ENCODE results near the gene CPT1B. TPM values are rescaled to one million over a fixed set of nuclear protein-coding genes. Genes with fewer than 3 reads are reported as not detected.
A peak's percentile ranks its signal among the peaks of the same experiment; 100 is the strongest.

Gene CPT1B
- total and polyA plus RNA-seq, 2 of the 4 experiments (the other 2 are of a cell fraction) = 0.36 to 1.8 TPM

DNA sequence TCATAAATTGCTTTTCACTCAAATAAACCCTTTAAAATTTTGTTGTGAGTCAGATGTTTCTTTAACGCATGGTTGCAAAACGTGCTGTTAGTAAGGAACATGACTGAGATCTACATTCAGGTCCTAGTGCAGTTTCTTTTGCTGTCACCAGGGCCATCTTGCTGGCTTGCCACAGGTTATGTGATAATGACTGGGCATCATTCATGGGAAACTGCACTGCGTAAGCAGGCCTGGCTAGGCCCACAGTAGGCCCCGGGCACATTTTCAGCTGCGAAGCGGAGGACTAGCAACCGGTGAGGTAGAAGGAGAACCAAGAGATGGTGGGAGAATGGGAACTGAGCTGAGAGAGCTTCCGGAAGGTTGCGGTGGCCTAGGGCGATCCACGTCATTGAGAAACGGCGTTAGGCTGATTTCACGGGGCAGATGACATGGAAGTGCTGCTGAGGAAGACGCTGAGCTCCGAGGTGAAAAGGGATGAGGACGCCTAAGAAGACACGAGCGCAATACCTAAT is 35.8 kb downstream of the CPT1B start:
- dilution Hi-C loops (cut with HindIII; ENCODE audit: low sequenced_read_pairs, unreplicated experiment) = no loop called here
- ATAC-seq (ENCODE audit: low read depth) (no peak), DNase-seq (no peak)
- no peak overlapping the region for H3K56ac ChIP-seq (ENCODE audit: extremely low read depth, insufficient read depth, low read length)
- no peak overlapping the region; the same call in 1 of the 2 replicates for H3K4ac ChIP-seq (ENCODE audit: low read depth, low read length)
- 88% methylated on average over 11 of the region's 19 CpGs; no CpG with 5 or more reads in 1 of the 2 experiments for WGBS, 2 experiments (ENCODE audit: extremely low coverage in 2 of 2, insufficient read length in 1 of 2)
- H2AK9ac ChIP-seq (replicated peaks; ENCODE audit: low read depth, low read length, poor library complexity) = no peak overlapping the region
- no peak overlapping the region for H3K4me2 ChIP-seq (ENCODE audit: low read depth, low read length)
- H2BK5ac ChIP-seq (ENCODE audit: low read depth, low read length, poor library complexity, severe bottlenecking) = no peak overlapping the region
- intact Hi-C loops (cut with micrococcal nuclease) = no loop called here
- H3K36me3 ChIP-seq (ENCODE audit: control insufficient read depth, insufficient read depth, low read length) = no peaks in the 10 kb centered on the region
- H2BK20ac ChIP-seq (ENCODE audit: low read depth, low read length) = no peak overlapping the region
- peaks cover 7% of the 10 kb centered on the region for H3K9me1 ChIP-seq (ENCODE audit: insufficient read depth, low read length)
- no peak overlapping the region for H4K8ac ChIP-seq (ENCODE audit: low read depth in 2 of 2, low read length in 2 of 2)
- no peak overlapping the region for H3K14ac ChIP-seq (replicated peaks; ENCODE audit: low read depth, low read length)
- H3K9me3 ChIP-seq (ENCODE audit: control insufficient read depth, insufficient read depth, low read length) = no peaks in the 10 kb centered on the region
- H4K91ac ChIP-seq (ENCODE audit: insufficient read depth, low read depth, low read length) = no peak overlapping the region
- ChIA-PET CTCF (interaction anchor here (0.6 kb wide), 1 partner anchor 14 kb away, joined by 3 read pairs; no protein-coding TSS in a partner anchor), POLR2A (ENCODE audit: unreplicated experiment) (no interaction called here)
- no peak for TF ChIP-seq CEBPB (IDR thresholded peaks at IDR 0.05; ENCODE audit: low read depth, low read length)
- no peak for TF ChIP-seq MAZ (IDR thresholded peaks at IDR 0.05; ENCODE audit: borderline replicate concordance, low read depth, low read length)
- no peak for TF ChIP-seq MXI1 (IDR thresholded peaks at IDR 0.05; ENCODE audit: borderline replicate concordance, low read depth, low read length)
- TF ChIP-seq FOS (IDR thresholded peaks at IDR 0.05; ENCODE audit: low read depth, low read length) = no peak
- no peak for TF ChIP-seq MAFK (IDR thresholded peaks at IDR 0.05; ENCODE audit: low read depth, low read length)
- TF ChIP-seq, protein P1, sequence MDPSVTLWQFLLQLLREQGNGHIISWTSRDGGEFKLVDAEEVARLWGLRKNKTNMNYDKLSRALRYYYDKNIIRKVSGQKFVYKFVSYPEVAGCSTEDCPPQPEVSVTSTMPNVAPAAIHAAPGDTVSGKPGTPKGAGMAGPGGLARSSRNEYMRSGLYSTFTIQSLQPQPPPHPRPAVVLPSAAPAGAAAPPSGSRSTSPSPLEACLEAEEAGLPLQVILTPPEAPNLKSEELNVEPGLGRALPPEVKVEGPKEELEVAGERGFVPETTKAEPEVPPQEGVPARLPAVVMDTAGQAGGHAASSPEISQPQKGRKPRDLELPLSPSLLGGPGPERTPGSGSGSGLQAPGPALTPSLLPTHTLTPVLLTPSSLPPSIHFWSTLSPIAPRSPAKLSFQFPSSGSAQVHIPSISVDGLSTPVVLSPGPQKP (IDR thresholded peaks at IDR 0.05; ENCODE audit: borderline replicate concordance, low read depth, low read length) = no peak
- TF ChIP-seq CHD1 (IDR thresholded peaks at IDR 0.05; ENCODE audit: low read depth, low read length) = no peak
- no peak for TF ChIP-seq BHLHE40 (IDR thresholded peaks at IDR 0.05; ENCODE audit: low read depth, low read length)
- TF ChIP-seq, protein P2, sequence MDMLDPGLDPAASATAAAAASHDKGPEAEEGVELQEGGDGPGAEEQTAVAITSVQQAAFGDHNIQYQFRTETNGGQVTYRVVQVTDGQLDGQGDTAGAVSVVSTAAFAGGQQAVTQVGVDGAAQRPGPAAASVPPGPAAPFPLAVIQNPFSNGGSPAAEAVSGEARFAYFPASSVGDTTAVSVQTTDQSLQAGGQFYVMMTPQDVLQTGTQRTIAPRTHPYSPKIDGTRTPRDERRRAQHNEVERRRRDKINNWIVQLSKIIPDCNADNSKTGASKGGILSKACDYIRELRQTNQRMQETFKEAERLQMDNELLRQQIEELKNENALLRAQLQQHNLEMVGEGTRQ (IDR thresholded peaks at IDR 0.05; ENCODE audit: low read depth, low read length) = no peak
- TF ChIP-seq NFE2L2 (IDR thresholded peaks at IDR 0.05; ENCODE audit: low read depth, low read length) = no peak
- TF ChIP-seq RCOR1 (IDR thresholded peaks at IDR 0.05; ENCODE audit: insufficient replicate concordance, low read length) = no peak
- no peak for TF ChIP-seq RAD21 (IDR thresholded peaks at IDR 0.05; ENCODE audit: low read length)
- TF ChIP-seq POLR2A (IDR thresholded peaks at IDR 0.05; ENCODE audit: low read depth, low read length) = no peak
- no peak for TF ChIP-seq RFX5 (IDR thresholded peaks at IDR 0.05; ENCODE audit: low read depth, low read length)
- TF ChIP-seq, protein P3, sequence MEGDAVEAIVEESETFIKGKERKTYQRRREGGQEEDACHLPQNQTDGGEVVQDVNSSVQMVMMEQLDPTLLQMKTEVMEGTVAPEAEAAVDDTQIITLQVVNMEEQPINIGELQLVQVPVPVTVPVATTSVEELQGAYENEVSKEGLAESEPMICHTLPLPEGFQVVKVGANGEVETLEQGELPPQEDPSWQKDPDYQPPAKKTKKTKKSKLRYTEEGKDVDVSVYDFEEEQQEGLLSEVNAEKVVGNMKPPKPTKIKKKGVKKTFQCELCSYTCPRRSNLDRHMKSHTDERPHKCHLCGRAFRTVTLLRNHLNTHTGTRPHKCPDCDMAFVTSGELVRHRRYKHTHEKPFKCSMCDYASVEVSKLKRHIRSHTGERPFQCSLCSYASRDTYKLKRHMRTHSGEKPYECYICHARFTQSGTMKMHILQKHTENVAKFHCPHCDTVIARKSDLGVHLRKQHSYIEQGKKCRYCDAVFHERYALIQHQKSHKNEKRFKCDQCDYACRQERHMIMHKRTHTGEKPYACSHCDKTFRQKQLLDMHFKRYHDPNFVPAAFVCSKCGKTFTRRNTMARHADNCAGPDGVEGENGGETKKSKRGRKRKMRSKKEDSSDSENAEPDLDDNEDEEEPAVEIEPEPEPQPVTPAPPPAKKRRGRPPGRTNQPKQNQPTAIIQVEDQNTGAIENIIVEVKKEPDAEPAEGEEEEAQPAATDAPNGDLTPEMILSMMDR (conservative IDR thresholded peaks at IDR 0.05; ENCODE audit: low read depth, low read length) = no peak
- no peak overlapping the region for H3K27ac ChIP-seq (ENCODE audit: insufficient read depth, low read length)
- in situ Hi-C loops (cut with MboI; ENCODE audit: low sequenced_read_pairs) = no loop called here
- H3K23ac ChIP-seq (ENCODE audit: low read depth, low read length) = no peak overlapping the region
- peaks cover 12% of the 10 kb centered on the region for H3K4me1 ChIP-seq (ENCODE audit: control insufficient read depth, insufficient read depth, low read length)
- no peak overlapping the region for H4K5ac ChIP-seq (ENCODE audit: low read depth, low read length)
- no peak overlapping the region for H2AFZ ChIP-seq (replicated peaks; ENCODE audit: low read length, poor library complexity)
- no peaks in the 10 kb centered on the region for H4K20me1 ChIP-seq (ENCODE audit: insufficient read depth, low read length)
- H3K79me1 ChIP-seq (ENCODE audit: low read depth in 1 of 2, low read length in 2 of 2) = no peaks in the 10 kb centered on the region
- H2AK5ac ChIP-seq (ENCODE audit: low read depth, low read length) = 0 out of 2 replicates have a peak overlapping the region, but pooled peaks have one; percentile 25
- H3K9ac ChIP-seq (ENCODE audit: low read depth, low read length) = no peak overlapping the region
- no peak overlapping the region for H3K4me3 ChIP-seq (ENCODE audit: insufficient read depth, low read depth, low read length)
- H3K18ac ChIP-seq (ENCODE audit: low read depth, low read length) = no peak overlapping the region
- H3K27me3 ChIP-seq (ENCODE audit: control insufficient read depth, insufficient read depth, low read length) = peaks cover 28% of the 10 kb centered on the region
- BruUV-seq (replicated peaks) = no TSS peak
- H2BK120ac ChIP-seq (ENCODE audit: low read depth, low read length) = peak overlapping the region; percentile 1; the same call in 1 of the 2 replicates
- no peak overlapping the region for H2BK15ac ChIP-seq (ENCODE audit: low read depth, low read length)

Measured in IMR-90 (cell line).